RWPE2 (cell line): ENCODE data around the gene GEN1.

Experiments
- ATAC-seq: fragments of 200-7000 bp; cut with Tn5 transposase; 3 replicates; pipeline ENCODE4 v1.9.1; 2021; ENCODE audit warnings: low read depth
- DNase-seq: peaks from one replicate; pipeline ENCODE4 v3.0.0-alpha.2; 2020; ENCODE audit warnings: low spot score
- H3K27ac ChIP-seq: fragments of 450-650 bp; 2 replicates; pipeline ENCODE4 v1.5.1; 2017; ENCODE audit warnings: mild to moderate bottlenecking; ENCODE audit not compliant: poor library complexity, severe bottlenecking
- H3K27me3 ChIP-seq: fragments of 250-450 bp; sonication (Bioruptor Pico); 2 replicates; pipeline ENCODE4 v1.5.1; 2021; ENCODE audit warnings: mild to moderate bottlenecking, moderate library complexity; ENCODE audit not compliant: insufficient read depth, poor library complexity, severe bottlenecking
- H3K36me3 ChIP-seq: fragments of 250-450 bp; sonication (Bioruptor Pico); 2 replicates; pipeline ENCODE4 v1.5.1; 2020; ENCODE audit warnings: low read depth, mild to moderate bottlenecking, moderate library complexity
- H3K4me1 ChIP-seq: fragments of 250-450 bp; sonication (Bioruptor Pico); 2 replicates; pipeline ENCODE4 v1.5.1; 2021; ENCODE audit warnings: mild to moderate bottlenecking, moderate library complexity; ENCODE audit not compliant: insufficient read depth, poor library complexity, severe bottlenecking
- H3K4me3 ChIP-seq: fragments of 250-450 bp; sonication (Bioruptor Pico); 2 replicates; pipeline ENCODE4 v1.5.1; 2021; ENCODE audit warnings: mild to moderate bottlenecking, moderate library complexity; ENCODE audit not compliant: severe bottlenecking
- H3K9me3 ChIP-seq: fragments of 250-450 bp; sonication (Bioruptor Pico); 2 replicates; pipeline ENCODE4 v1.5.1; 2021; ENCODE audit warnings: mild to moderate bottlenecking, moderate library complexity; ENCODE audit not compliant: severe bottlenecking
- TF ChIP-seq, protein P1 (sequence below): fragments of 450-650 bp; IDR thresholded peaks from one replicate; pipeline ENCODE4 v1.5.1; 2017; ENCODE audit warnings: mild to moderate bottlenecking, moderate library complexity; ENCODE audit not compliant: poor library complexity, severe bottlenecking

Gene GEN1

GRCh38 chr2:17804358-17804757 lies 50.4 kb downstream of the GEN1 start:
- Histone ChIP-seq H3K4me3 (no peak overlapping the region), H3K4me1 (no peaks in the 10 kb centered on the region), H3K36me3 (no peaks in the 10 kb centered on the region), H3K9me3 (no peaks in the 10 kb centered on the region), H3K27ac (no peak overlapping the region), H3K27me3 (no peaks in the 10 kb centered on the region)
- TF ChIP-seq, protein P1, sequence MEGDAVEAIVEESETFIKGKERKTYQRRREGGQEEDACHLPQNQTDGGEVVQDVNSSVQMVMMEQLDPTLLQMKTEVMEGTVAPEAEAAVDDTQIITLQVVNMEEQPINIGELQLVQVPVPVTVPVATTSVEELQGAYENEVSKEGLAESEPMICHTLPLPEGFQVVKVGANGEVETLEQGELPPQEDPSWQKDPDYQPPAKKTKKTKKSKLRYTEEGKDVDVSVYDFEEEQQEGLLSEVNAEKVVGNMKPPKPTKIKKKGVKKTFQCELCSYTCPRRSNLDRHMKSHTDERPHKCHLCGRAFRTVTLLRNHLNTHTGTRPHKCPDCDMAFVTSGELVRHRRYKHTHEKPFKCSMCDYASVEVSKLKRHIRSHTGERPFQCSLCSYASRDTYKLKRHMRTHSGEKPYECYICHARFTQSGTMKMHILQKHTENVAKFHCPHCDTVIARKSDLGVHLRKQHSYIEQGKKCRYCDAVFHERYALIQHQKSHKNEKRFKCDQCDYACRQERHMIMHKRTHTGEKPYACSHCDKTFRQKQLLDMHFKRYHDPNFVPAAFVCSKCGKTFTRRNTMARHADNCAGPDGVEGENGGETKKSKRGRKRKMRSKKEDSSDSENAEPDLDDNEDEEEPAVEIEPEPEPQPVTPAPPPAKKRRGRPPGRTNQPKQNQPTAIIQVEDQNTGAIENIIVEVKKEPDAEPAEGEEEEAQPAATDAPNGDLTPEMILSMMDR: no peak
- ATAC-seq: no peak
- no peak for DNase-seq

DNA sequence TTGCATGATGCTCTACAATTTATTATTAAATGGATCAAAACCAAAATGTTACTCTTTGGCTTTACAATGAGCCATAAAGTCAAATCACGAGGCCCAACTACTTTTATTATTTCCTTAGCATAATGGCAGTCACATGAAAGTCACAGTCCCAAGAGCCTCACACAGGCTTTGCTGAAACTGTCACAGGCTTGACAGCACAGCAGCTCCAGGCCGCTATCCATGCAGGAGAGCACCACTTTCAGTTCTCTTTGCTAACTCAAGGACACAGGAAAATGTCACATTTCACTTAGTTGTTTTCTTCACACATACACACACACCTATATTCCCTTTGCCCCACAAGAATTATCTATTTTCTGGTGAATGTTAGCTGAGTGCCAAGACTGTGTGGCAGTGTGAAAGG lies 51.2 kb downstream of the GEN1 start:
- TF ChIP-seq, protein P1: no peak
- H3K36me3 ChIP-seq: no peaks in the 10 kb centered on the region
- DNase-seq: no peak
- H3K4me3 ChIP-seq: no peak overlapping the region
- H3K9me3 ChIP-seq: no peaks in the 10 kb centered on the region
- no peak overlapping the region for H3K27ac ChIP-seq
- H3K4me1 ChIP-seq: no peaks in the 10 kb centered on the region
- H3K27me3 ChIP-seq: no peaks in the 10 kb centered on the region
- no peak for ATAC-seq

DNA sequence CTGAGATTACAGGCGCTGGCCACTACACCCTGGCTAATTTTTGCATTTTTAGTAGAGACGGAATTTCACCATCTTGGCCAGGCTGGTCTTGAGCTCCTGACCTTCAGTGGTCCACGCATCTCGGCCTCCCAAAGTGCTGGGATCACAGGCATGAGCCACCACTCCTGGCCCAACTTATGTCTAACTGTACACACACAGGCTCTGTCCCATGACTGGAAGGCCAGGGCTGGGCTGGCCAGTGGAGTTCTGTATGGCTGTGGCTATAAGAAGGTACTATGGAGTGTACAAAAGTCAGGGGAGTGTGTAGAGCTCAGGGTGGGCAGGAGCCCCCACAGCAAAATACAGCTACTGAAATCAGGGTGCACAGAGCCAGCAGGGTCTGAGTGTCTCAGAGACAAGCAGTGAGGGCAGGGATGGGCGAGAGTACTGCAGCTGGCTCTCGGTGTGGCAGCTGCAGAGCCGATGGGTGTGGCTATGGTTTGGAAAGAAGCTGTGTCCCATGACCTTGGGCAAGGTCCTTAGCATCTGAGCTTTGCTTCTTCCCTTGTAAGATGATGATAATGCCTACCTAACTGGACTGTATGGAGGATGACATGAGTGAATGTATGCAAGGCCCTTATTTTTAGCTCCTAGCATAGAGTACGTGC lies 51.9 kb downstream of the GEN1 start:
- Histone ChIP-seq H3K4me3 (no peak overlapping the region), H3K27me3 (no peaks in the 10 kb centered on the region), H3K27ac (no peak overlapping the region), H3K9me3 (no peaks in the 10 kb centered on the region), H3K36me3 (no peaks in the 10 kb centered on the region), H3K4me1 (no peaks in the 10 kb centered on the region)
- ATAC-seq (no peak), DNase-seq (no peak)
- TF ChIP-seq, protein P1: no peak

DNA sequence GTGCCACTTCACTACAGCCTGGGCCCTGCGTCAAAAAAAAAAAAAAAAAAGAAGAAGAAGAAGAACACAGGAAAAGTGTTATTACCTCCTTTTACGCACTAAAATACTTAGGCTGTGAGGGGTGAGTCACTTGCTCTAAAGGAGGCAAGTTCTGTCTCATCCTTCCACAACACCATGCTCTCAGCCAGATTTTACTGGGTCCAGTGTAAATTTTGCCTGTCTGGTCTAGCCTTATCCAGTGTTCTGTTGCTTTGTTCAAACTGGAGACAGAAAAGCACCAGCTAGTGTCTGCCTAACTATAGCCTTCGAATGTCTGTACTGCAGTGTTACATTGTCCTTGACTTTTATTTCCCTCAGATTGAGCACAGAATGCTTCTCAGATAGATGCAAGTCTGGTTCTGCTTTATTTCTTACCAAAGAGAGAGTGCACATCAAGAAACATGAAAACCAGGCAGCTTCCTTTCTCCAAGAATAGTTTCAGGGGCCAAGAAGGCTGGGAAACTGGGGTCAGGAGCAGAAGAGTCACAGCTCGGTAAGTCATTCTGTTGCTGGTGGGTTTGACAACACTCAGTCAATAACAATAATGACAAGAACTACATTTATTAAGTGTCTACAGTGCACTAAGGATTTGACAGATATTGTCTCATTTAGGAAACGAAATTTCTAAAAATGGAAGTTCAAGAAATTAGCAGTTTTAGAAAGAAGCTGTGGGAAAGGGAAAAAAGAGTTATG lies 59.2 kb downstream of the GEN1 start:
- Histone ChIP-seq H3K27ac (peak overlapping the region; percentile 53), H3K4me3 (no peak overlapping the region), H3K27me3 (no peaks in the 10 kb centered on the region), H3K36me3 (no peaks in the 10 kb centered on the region), H3K4me1 (peaks cover 31% of the 10 kb centered on the region), H3K9me3 (no peaks in the 10 kb centered on the region)
- TF ChIP-seq, protein P1: no peak
- DNase-seq: no peak
- peak; percentile 92 for ATAC-seq
